Left renal cortex interstitium (tissue), 4 donors: ENCODE results near the gene ZNF831. TPM values are rescaled to one million over a fixed set of nuclear protein-coding genes. Genes with fewer than 3 reads are reported as not detected.
A peak's percentile ranks its signal among the peaks of the same experiment; 100 is the strongest.

Experiments
- DNase-seq, 4 donors: peaks; one replicate each; pipeline ENCODE4 v3.0.0-alpha.2; 2013; ENCODE audit warnings: low read depth in 4 of 4, low spot score in 2 of 4, missing footprints in 1 of 4
- polyA plus RNA-seq, 4 donors: library from polyadenylated mRNA; unstranded; fragments of 120-200 nt; gene quantifications; one replicate each; pipeline ENCODE4 v1.2.1, GENCODE V29; 2013; ENCODE audit not compliant: insufficient read length in 4 of 4

The ZNF831 gene
- under 1 TPM; 0.08 to 0.13 (median 0.10) TPM for polyA plus RNA-seq

- no peak for DNase-seq
Measured at GRCh38 chr20:59163631-59164530, at the start of gene ZNF831. Gene ZNF831 (plus strand): TSS chr20:59163821. CDS start chr20:59191020, 27,199 bp downstream.

- DNase-seq, result no peak
Measured at GRCh38 chr20:59117526-59117925, 46.1 kb upstream of the ZNF831 start.

GRCh38 chr20:59118855-59119254, 44.8 kb upstream of the ZNF831 start:
- no peak for DNase-seq

- DNase-seq, result no peak
Measured at GRCh38 chr20:59120491-59120890, 43.1 kb upstream of the ZNF831 start.

- DNase-seq, result no peak
Measured at GRCh38 chr20:59120919-59121318, 42.7 kb upstream of the ZNF831 start.

GRCh38 chr20:59121714-59122565, 41.7 kb upstream of the ZNF831 start:
- no peak for DNase-seq

GRCh38 chr20:59122566-59122919, 41.1 kb upstream of the ZNF831 start:
- no peak for DNase-seq

- DNase-seq, result no peak
Measured at GRCh38 chr20:59123011-59123677, 40.5 kb upstream of the ZNF831 start.

- no peak for DNase-seq
Measured at GRCh38 chr20:59123678-59124255, 39.9 kb upstream of the ZNF831 start.

GRCh38 chr20:59124296-59125029, 39.2 kb upstream of the ZNF831 start:
- no peak for DNase-seq

- DNase-seq, result no peak
Measured at GRCh38 chr20:59125332-59125731, 38.3 kb upstream of the ZNF831 start.

- peak in 1 of 4 donors; percentile 52 for DNase-seq
Measured at GRCh38 chr20:59125836-59126235, 37.8 kb upstream of the ZNF831 start.

GRCh38 chr20:59127839-59128238, 35.8 kb upstream of the ZNF831 start:
- no peak for DNase-seq

- no peak for DNase-seq
Measured at GRCh38 chr20:59131551-59132285, 31.9 kb upstream of the ZNF831 start.

- no peak for DNase-seq
Measured at GRCh38 chr20:59134182-59134581, 29.4 kb upstream of the ZNF831 start.

GRCh38 chr20:59135093-59135492, 28.5 kb upstream of the ZNF831 start:
- DNase-seq, result no peak

- DNase-seq, result no peak
Measured at GRCh38 chr20:59136027-59136426, 27.6 kb upstream of the ZNF831 start.

- no peak for DNase-seq
Measured at GRCh38 chr20:59137532-59137931, 26.1 kb upstream of the ZNF831 start.

GRCh38 chr20:59138114-59138748, 25.4 kb upstream of the ZNF831 start:
- DNase-seq, result no peak
